Activated T-helper 1 cell treated with anti-CD3 and anti-CD28 coated beads, Interleukin-12 subunit alpha, Interleukin-12 subunit beta, Interleukin-2, Interleukin-4 antibody, amounts not matched to agents 30 ng/mL and 10 ng/mL and 1 ng/mL, durations not matched to agents 14 hours and 24 hours and 36 hours (primary cell): ENCODE measurements around the gene PJA1. TPM values are rescaled to one million over a fixed set of nuclear protein-coding genes. Genes with fewer than 3 reads are reported as not detected.

Experiments
- DNase-seq: peaks from one replicate; pipeline ENCODE4 v3.0.0; 2021; ENCODE audit warnings: low spot score
- H3K27ac Mint-ChIP-seq: one replicate; pipeline ENCODE4 v1.8.0; 2021; ENCODE audit warnings: mild to moderate bottlenecking, mixed read lengths
- H3K27me3 Mint-ChIP-seq: one replicate; pipeline ENCODE4 v1.8.0; 2022; ENCODE audit warnings: mild to moderate bottlenecking, moderate library complexity, mixed read lengths; ENCODE audit not compliant: insufficient read depth
- H3K36me3 Mint-ChIP-seq: one replicate; pipeline ENCODE4 v1.8.0; 2021; ENCODE audit warnings: low read depth, mixed read lengths
- H3K4me1 Mint-ChIP-seq: one replicate; pipeline ENCODE4 v1.8.0; 2021; ENCODE audit warnings: low read depth, mixed read lengths
- H3K4me3 Mint-ChIP-seq: one replicate; pipeline ENCODE4 v1.8.0; 2021; ENCODE audit warnings: mild to moderate bottlenecking, moderate library complexity, mixed read lengths
- H3K9me3 Mint-ChIP-seq: one replicate; pipeline ENCODE4 v1.8.0; 2021; ENCODE audit warnings: mixed read lengths
- intact Hi-C: fragments of 100-400 bp; cut with micrococcal nuclease; formaldehyde crosslinking; loops from one replicate; pipeline ENCODE4 v1.15.1; 2024
- total RNA-seq: library from RNA; stranded (reverse); gene quantifications from 2 replicates; pipeline ENCODE4 v1.2.3, GENCODE V29; 2022

PJA1 gene
- total RNA-seq, 1 donor from 2014 or later: 15.6 TPM

DNA sequence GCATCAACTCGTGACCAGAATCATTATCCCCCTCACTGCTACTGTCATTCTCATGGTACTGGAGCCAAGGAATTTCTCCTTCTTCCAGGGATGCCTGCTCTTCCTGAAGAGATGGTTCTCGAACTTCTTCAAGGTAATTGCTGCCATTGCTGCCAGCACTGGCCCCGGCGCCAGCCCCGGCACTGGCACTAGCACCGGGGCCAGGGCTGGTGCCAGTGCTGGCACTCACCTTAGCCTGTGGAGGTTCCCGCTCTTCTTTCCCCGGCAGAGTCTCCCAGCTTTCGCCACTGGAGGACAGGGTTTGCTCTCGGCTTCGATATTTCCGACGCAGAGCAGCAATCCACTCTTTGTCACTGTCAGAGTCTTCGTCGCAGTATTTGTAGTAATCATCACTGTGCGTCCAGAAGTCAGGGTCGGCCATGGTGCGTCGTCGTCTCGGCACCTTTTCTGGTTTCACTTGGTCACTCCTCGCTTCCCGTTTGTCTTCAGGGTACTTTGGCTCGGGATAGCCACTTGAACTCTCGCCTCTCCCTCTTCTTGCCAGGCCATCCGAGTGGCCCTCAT lies 3.4 kb downstream of the PJA1 start:
- DNase-seq: no peak
- no peak overlapping the region for H3K27ac Mint-ChIP-seq
- no peak overlapping the region for H3K4me3 Mint-ChIP-seq
- no peaks in the 10 kb centered on the region for H3K9me3 Mint-ChIP-seq
- H3K4me1 Mint-ChIP-seq: peaks cover 25% of the 10 kb centered on the region
- H3K36me3 Mint-ChIP-seq: peaks cover 10% of the 10 kb centered on the region
- H3K27me3 Mint-ChIP-seq: peaks cover 3% of the 10 kb centered on the region
- intact Hi-C loops: loop anchor here (5.0 kb wide), 1 partner anchor 60 kb away; no protein-coding TSS in a partner anchor

DNA sequence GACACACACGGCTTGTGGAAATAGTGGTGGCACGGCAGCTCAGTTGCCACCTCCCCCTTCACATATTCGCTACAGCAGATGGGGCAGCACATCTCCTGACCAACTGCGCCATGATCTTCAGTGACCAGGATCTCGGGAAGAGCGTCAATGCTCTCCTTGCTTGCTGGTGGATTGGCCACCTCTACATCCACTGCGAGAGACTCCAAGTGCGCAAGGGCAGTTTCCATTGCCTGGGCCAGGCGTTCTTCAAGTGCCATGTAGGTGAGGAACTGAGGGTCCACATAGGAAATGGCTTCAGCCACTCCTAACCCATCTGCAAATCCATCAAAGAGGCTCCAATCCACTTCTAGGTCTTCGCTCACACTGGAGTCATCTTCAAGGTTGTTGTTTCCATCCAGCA lies 3.9 kb downstream of the PJA1 start:
- intact Hi-C loops: loop anchor here (5.0 kb wide), 1 partner anchor 61 kb away; no protein-coding TSS in a partner anchor
- Mint-ChIP-seq H3K4me1 (peaks cover 25% of the 10 kb centered on the region), H3K27me3 (peaks cover 3% of the 10 kb centered on the region), H3K36me3 (peaks cover 10% of the 10 kb centered on the region), H3K27ac (no peak overlapping the region), H3K9me3 (no peaks in the 10 kb centered on the region), H3K4me3 (no peak overlapping the region)
- no peak for DNase-seq

DNA sequence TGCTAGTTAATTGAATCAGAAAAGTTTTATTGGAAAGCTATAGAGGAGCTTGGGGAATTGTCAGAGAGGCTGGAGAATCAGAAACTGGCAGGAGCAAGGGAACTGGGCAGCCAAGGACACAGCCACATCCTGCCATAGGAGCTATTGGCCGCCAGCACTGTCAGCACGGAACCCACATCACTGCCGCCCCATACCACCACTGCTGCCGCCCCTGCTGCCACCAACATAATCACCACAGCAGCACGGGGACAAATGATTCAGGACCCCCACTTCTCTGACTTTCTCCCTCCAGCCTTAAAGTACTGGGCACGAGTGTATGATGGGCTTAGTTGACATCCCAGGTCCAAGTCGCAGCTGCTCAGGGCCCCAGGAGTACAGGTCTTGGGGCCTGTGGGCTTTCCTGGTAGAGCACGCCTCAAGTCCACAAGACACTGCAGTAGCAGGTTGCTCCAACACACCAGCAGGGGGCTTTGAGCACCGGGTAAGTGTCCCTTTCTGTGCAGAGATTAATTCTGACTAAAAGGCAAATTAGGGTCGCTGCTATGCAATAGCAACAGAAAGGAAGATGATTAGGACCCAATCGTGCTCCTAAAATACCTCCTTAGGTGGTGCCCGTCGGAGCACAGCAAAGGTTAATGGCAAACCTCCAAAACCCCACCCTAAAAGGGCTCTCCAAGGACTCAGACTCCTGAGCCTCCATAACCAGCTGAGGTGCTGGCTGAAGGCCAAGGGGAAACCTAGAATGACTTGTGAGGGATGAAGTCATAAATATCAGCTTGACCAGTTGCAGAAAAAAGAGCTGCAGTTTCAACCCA lies 6.9 kb downstream of the PJA1 start:
- H3K9me3 Mint-ChIP-seq: no peaks in the 10 kb centered on the region
- H3K4me1 Mint-ChIP-seq: peaks cover 14% of the 10 kb centered on the region
- DNase-seq: no peak
- H3K4me3 Mint-ChIP-seq: no peak overlapping the region
- peaks cover 10% of the 10 kb centered on the region for H3K36me3 Mint-ChIP-seq
- H3K27me3 Mint-ChIP-seq: peaks cover 1% of the 10 kb centered on the region
- intact Hi-C loops: no loop called here
- no peak overlapping the region for H3K27ac Mint-ChIP-seq

DNA sequence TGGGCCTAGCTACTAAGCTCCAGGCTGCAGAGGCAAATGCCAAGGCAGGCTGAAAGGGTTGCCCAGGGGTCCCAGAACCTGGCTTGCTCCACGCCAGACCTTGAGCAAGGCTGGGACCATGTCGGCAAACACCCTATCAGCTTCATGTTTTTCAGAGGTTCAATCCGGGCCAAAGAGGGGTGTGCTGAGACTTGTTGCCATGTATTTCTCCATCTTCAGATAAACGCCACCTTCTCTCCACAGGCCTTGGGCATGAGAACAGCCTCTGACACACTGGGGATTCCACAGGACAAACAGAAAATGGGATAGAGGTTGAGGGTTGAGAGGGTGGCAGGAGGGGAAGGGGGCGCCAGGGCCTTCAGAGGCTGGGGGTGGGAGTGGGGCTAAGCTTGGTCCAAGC lies 8.6 kb downstream of the PJA1 start:
- intact Hi-C loops: no loop called here
- H3K27me3 Mint-ChIP-seq: peaks cover 2% of the 10 kb centered on the region

DNA sequence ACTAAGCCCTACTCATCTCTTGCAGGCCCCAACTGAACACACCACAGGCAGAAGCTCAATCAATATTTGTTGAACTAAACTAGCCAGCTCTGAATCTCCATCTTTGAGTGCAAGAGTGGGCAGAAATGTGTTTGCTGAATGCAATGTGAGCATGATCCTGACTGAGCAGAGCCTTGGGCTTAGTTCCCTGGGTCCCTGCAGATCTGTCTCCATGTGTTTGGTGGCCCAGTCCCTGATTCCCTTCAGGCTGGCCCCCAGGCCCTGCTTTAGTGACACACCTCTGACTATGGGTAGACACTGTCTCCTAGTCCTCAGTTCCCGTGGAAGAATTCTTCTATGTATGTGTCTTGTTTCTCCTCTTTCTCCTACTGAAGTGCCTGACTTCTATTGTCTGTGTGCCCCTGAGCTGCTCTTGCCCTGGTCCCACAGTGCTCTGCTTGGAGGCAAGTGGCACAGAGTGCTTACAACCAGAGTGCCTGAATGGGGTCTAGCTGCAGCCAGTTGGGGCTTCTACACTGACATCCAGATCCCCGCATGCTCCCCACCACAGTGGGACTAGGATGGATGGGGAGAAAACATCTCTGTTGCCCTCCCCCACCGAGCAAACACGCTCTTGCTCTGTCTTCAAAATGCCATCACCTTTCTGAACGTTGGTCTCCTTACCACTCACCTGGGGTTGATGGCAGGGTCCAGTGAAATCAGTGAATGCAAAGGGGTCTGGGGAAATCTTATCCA lies 9.3 kb downstream of the PJA1 start:
- Mint-ChIP-seq H3K27ac (no peak overlapping the region), H3K9me3 (no peaks in the 10 kb centered on the region), H3K4me3 (no peak overlapping the region), H3K36me3 (no peaks in the 10 kb centered on the region), H3K4me1 (no peaks in the 10 kb centered on the region), H3K27me3 (peaks cover 2% of the 10 kb centered on the region)
- intact Hi-C loops: no loop called here
- no peak for DNase-seq

More for the DNA sequence above, 8.6 kb downstream of the PJA1 start:
- Mint-ChIP-seq H3K36me3 (no peaks in the 10 kb centered on the region), H3K9me3 (no peaks in the 10 kb centered on the region), H3K4me3 (no peak overlapping the region), H3K27ac (no peak overlapping the region), H3K4me1 (no peaks in the 10 kb centered on the region)
- DNase-seq: no peak

DNA sequence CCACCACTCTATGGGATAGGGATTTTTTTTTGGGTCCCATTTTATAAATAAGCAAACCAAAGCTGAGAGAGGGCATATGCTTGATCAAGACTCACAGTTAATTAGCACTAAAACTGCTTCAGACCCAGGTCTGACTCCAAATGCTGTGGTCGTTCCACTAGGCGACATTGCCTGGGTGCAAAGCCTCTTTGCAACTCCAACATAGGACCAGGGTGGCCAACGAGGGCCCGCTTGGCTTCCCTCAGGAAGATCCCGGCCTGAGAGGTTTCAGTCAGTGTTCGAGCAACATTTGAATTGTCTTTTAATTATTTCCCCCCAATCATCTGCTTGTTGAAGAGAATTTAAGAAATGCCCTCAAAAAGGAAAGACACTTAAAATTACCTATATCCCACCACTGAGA lies 11.2 kb downstream of the PJA1 start:
- intact Hi-C loops: no loop called here
- no peaks in the 10 kb centered on the region for H3K9me3 Mint-ChIP-seq
- H3K27ac Mint-ChIP-seq: no peak overlapping the region
- H3K4me1 Mint-ChIP-seq: no peaks in the 10 kb centered on the region
- H3K36me3 Mint-ChIP-seq: no peaks in the 10 kb centered on the region
- no peak overlapping the region for H3K4me3 Mint-ChIP-seq
- peaks cover 2% of the 10 kb centered on the region for H3K27me3 Mint-ChIP-seq
- no peak for DNase-seq

DNA sequence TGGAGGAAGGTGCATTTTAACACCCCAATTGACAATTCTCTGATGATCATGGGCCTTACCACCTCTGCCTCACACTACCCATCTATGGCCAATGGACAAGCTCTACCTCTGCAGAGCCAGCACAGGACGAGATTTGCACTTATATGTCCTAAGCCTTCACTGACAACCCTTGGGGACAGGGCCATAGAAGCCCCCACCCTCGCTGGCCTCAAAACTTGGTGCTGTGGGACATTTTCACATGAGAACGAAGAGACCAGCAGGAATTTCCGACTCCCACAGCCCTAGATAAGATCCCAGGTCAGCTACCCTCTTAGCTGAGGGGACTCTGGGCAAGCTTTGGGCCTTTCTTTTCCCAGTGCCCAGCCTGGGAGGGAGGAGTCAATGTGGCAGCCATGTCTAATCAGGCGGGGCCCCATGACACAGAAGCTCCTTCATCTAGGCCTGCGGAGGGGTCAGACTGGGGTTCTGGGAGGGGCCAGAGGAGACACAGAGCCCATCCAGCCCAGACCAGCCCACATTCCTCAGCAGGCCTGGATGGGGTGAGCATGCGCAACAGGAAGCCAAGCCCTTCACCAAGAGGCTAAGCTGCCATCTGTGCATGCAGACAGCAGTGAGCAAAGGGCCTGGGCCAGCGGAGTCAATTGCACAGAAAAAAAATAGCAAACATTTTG lies 12.1 kb downstream of the PJA1 start:
- intact Hi-C loops: no loop called here
- DNase-seq: no peak
- H3K4me3 Mint-ChIP-seq: no peak overlapping the region
- no peaks in the 10 kb centered on the region for H3K36me3 Mint-ChIP-seq
- H3K4me1 Mint-ChIP-seq: no peaks in the 10 kb centered on the region
- H3K27me3 Mint-ChIP-seq: peaks cover 2% of the 10 kb centered on the region
- H3K9me3 Mint-ChIP-seq: no peaks in the 10 kb centered on the region
- H3K27ac Mint-ChIP-seq: no peak overlapping the region

DNA sequence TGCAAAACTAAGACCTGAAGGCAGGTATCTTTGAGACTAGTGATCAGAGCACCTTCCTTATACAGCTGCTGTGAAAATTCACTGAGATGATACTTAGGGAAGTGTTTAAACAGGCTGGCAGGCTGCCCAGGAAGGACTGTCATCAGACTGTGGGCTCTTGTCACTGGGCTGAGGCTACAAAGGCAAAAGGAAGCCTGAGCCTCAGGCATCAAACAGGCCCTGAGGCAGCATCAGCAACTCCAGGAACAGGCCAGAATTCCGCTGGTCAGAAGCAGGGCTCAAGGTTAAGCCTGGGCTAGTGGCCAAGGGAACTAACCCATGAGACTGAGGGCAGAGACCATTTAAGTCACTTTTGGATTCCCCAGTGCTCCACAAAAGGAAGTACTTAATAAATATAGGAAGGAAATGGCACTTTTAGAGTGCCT lies 12.8 kb downstream of the PJA1 start:
- DNase-seq: no peak
- Mint-ChIP-seq H3K4me1 (no peaks in the 10 kb centered on the region), H3K27ac (no peak overlapping the region), H3K27me3 (peaks cover 2% of the 10 kb centered on the region), H3K9me3 (no peaks in the 10 kb centered on the region), H3K36me3 (no peaks in the 10 kb centered on the region), H3K4me3 (no peak overlapping the region)
- intact Hi-C loops: no loop called here

DNA sequence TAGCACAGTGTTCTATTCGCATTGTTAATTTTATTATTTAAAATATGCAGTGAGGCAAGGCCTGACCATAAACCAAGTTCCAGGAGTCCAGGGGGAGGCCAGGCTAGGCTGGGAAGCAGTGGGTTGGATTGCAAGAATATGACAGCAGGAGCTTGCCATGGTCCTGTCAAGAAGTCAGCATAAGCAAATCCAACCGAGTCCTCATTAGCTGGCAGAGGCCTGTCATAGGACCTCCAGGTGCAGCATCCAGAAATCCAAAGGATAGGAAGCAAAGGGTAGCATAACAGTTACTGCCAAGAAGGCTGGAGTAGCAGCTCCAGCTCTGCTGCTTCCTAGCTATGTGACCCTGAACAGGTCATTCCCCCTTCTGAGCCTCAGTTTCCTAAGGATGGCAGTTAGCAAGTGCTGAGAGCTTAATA lies 13.4 kb downstream of the PJA1 start:
- Mint-ChIP-seq H3K4me3 (no peak overlapping the region), H3K9me3 (no peaks in the 10 kb centered on the region), H3K4me1 (no peaks in the 10 kb centered on the region), H3K27me3 (peaks cover 2% of the 10 kb centered on the region), H3K27ac (no peak overlapping the region), H3K36me3 (no peaks in the 10 kb centered on the region)
- no peak for DNase-seq
- intact Hi-C loops: no loop called here

DNA sequence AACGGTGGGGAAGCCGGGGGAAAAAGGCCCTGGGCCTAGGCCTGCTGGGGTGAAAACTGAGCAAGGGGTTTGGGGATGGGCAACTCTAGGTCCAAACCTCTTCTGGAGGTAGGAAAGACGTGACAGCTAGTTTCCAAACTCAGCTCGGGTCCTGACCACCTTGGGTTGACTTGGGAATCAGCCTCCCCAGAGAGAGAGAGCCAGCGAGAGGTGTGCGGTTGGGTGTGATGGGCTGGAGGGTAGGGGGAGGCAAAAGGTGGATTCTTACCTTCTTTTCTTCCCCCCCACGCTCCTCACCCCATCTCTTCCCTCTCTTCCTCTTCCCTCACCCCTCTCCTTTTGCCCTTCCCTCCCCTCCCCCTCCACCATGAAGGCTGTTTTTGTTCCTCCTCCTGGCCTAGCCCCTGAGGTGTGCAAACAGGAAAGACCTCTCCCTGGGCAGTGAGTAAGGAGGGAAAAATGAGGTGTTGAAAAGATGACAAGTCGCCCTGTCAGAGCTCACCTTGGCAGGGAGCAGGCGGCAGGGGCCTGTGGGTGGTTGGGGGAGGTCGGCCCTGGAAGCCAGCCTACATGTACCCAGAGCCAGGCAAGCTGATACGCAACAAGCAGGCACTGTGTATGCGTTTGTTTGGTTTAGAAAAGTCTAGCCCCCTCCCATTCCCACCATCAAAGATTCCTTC lies 14.8 kb downstream of the PJA1 start:
- Mint-ChIP-seq H3K36me3 (no peaks in the 10 kb centered on the region), H3K27ac (no peak overlapping the region), H3K4me3 (no peak overlapping the region), H3K9me3 (no peaks in the 10 kb centered on the region), H3K4me1 (no peaks in the 10 kb centered on the region), H3K27me3 (peaks cover 2% of the 10 kb centered on the region)
- intact Hi-C loops: no loop called here
- DNase-seq: no peak

DNA sequence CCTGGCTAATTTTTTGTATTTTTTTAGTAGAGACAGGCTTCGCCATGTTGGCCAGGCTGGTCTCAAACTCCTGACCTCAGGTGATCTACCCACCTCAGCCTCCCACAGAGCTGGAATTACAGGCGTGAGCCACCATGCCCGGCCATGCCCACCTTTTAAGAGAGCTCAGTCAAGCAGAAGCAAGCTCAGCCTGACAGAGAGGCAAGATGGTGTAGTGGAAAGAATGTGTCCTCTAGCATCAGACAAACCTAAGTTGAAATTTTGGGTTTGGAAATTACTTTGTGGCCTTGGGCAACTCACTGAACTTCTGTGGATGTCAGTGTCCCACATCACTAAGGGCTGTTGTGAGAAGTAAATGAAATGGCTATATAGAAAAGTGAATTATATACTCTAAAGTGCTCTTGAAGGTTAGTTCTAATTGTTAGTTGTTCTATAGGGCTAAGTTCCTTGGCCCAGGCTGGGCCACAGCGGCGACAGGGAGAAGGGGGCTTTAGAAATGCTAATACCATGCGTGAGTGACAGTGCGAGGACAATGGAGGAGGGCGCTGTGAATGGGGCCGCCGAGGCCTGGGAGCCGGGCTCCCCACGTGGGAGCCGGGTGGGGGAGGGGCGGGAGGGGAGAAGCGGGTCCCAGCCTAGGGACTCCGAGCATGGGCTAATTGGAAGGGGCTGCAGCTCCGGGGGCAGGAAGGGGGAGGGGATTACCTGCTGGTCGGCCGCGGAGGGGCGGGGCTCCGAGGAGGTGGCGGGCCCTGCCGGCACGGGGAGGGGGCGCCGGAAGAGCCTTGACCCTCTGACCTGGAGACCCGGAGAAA lies 15.6 kb downstream of the PJA1 start:
- no peak for DNase-seq
- intact Hi-C loops: no loop called here
- H3K27me3 Mint-ChIP-seq: peaks cover 2% of the 10 kb centered on the region
- no peak overlapping the region for H3K4me3 Mint-ChIP-seq
- H3K27ac Mint-ChIP-seq: no peak overlapping the region
- no peaks in the 10 kb centered on the region for H3K9me3 Mint-ChIP-seq
- H3K4me1 Mint-ChIP-seq: no peaks in the 10 kb centered on the region
- H3K36me3 Mint-ChIP-seq: no peaks in the 10 kb centered on the region

DNA sequence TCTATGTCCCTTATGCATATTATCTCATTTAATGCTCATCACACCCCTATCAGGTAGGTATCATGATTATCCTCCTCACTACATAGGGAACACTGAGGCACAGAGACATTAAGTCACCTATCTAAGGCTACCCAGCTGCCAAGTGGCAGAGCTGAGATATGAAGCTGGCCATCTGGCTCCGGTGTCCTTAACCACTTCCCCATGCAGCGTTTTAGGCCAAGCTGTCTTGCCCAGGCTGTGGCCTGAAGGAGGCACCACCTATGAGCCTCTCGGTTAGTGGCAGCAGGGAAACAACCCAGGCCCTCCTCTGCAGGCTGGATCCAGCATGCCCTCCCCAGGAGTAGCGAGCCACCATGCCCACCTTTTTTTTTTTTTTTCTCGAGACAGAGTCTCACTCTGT lies 16.3 kb downstream of the PJA1 start:
- H3K27me3 Mint-ChIP-seq: peaks cover 2% of the 10 kb centered on the region
- no peak overlapping the region for H3K4me3 Mint-ChIP-seq
- no peak for DNase-seq
- no peaks in the 10 kb centered on the region for H3K36me3 Mint-ChIP-seq
- intact Hi-C loops: no loop called here
- no peak overlapping the region for H3K27ac Mint-ChIP-seq
- H3K9me3 Mint-ChIP-seq: no peaks in the 10 kb centered on the region
- H3K4me1 Mint-ChIP-seq: no peaks in the 10 kb centered on the region
